Tibial artery (tissue), 4 donors: ENCODE data around the gene PTPRN2.

ENCODE experiments used
- DNase-seq, 2 donors: peaks; one replicate each; pipeline ENCODE4 v3.0.0-alpha.2; 2019
- H3K27ac ChIP-seq, 2 donors: fragments of 200-600 bp; sonication (generic) in 1 of 2; 1 replicate in 1 of 2; 2 replicates in 1 of 2; pipeline ENCODE4 v1.5.1; 2018 to 2019; ENCODE audit warnings: mild to moderate bottlenecking in 1 of 2
- H3K27me3 ChIP-seq, 2 donors: fragments of 200-600 bp; sonication (generic) in 1 of 2; one replicate each; pipeline versions ENCODE4 v1.5.1 to v1.6.0; 2016 to 2019
- H3K36me3 ChIP-seq, 3 donors: fragments of 200-600 bp; sonication (generic) in 2 of 3; one replicate each; pipeline ENCODE4 v1.5.1; 2016 to 2019; ENCODE audit warnings: mild to moderate bottlenecking in 2 of 3
- H3K4me1 ChIP-seq, 4 donors: fragments of 200-600 bp; sonication (generic) in 2 of 4; 1 replicate in 3 of 4; 2 replicates in 1 of 4; pipeline ENCODE4 v1.5.1; 2016 to 2019
- H3K4me3 ChIP-seq, 2 donors: fragments of 200-600 bp; sonication (generic) in 1 of 2; 1 replicate in 1 of 2; 2 replicates in 1 of 2; pipeline ENCODE4 v1.5.1; 2018 to 2019; ENCODE audit warnings: mild to moderate bottlenecking in 2 of 2
- H3K9me3 ChIP-seq, 3 donors: fragments of 200-600 bp; sonication (generic) in 1 of 3; one replicate each; pipeline ENCODE4 v1.5.1; 2016 to 2019
- CTCF ChIP-seq, 2 experiments: fragments of 200-600 bp in 1 of 2; fragments of 450-650 bp in 1 of 2; IDR thresholded peaks; one replicate each; pipeline ENCODE4 v1.5.1; 2017 to 2019; ENCODE audit warnings: antibody characterized with exemption in 2 of 2, mild to moderate bottlenecking in 1 of 2, moderate library complexity in 1 of 2
- intact Hi-C: fragments of 100-400 bp; cut with DNase I; formaldehyde crosslinking; loops from one replicate; pipeline ENCODE4 v1.15.0; 2023; ENCODE audit warnings: low total_unique reads

Gene PTPRN2

GRCh38 chr7:157928171-157928794, 659.3 kb downstream of the PTPRN2 start:
- DNase-seq = no peak
- peaks cover 0 to 7% of the 10 kb centered on the region in 2 donors for H3K27me3 ChIP-seq
- peaks cover 0 to 6% (median 2%) of the 10 kb centered on the region in 3 donors for H3K9me3 ChIP-seq
- no peak for TF ChIP-seq CTCF (IDR thresholded peaks at IDR 0.05)
- no peaks in the 10 kb centered on the region for H3K36me3 ChIP-seq
- no peak overlapping the region for H3K27ac ChIP-seq
- intact Hi-C loops = no loop called here
- H3K4me1 ChIP-seq = no peaks in the 10 kb centered on the region
- no peak overlapping the region for H3K4me3 ChIP-seq

- Histone ChIP-seq H3K27me3 (peaks cover 0 to 7% of the 10 kb centered on the region in 2 donors), H3K36me3 (no peaks in the 10 kb centered on the region), H3K4me1 (no peaks in the 10 kb centered on the region), H3K27ac (no peak overlapping the region), H3K4me3 (no peak overlapping the region), H3K9me3 (peaks cover 0 to 2% (median 0%) of the 10 kb centered on the region in 3 donors)
- no peak for DNase-seq
- intact Hi-C loops = no loop called here
- no peak for TF ChIP-seq CTCF (IDR thresholded peaks at IDR 0.05)
Measured at GRCh38 chr7:157927313-157927925, 660.2 kb downstream of the PTPRN2 start.

GRCh38 chr7:157926521-157927150, 661.0 kb downstream of the PTPRN2 start:
- intact Hi-C loops = no loop called here
- DNase-seq = no peak
- no peak for TF ChIP-seq CTCF (IDR thresholded peaks at IDR 0.05)

GRCh38 chr7:157926107-157926506, 661.5 kb downstream of the PTPRN2 start:
- Histone ChIP-seq H3K27me3 (peaks cover 0 to 7% of the 10 kb centered on the region in 2 donors), H3K4me1 (no peaks in the 10 kb centered on the region), H3K4me3 (no peak overlapping the region), H3K27ac (no peak overlapping the region), H3K36me3 (no peaks in the 10 kb centered on the region), H3K9me3 (peaks cover 0 to 3% (median 0%) of the 10 kb centered on the region in 3 donors)
- TF ChIP-seq CTCF (IDR thresholded peaks at IDR 0.05) = no peak
- intact Hi-C loops = no loop called here
- no peak for DNase-seq

More at GRCh38 chr7:157926521-157927150, 661.0 kb downstream of the PTPRN2 start:
- Histone ChIP-seq H3K4me1 (no peaks in the 10 kb centered on the region), H3K9me3 (peaks cover 0 to 1% (median 0%) of the 10 kb centered on the region in 3 donors), H3K27me3 (peaks cover 0 to 7% of the 10 kb centered on the region in 2 donors), H3K27ac (no peak overlapping the region), H3K36me3 (no peaks in the 10 kb centered on the region), H3K4me3 (no peak overlapping the region)

GRCh38 chr7:157925383-157925875, 662.2 kb downstream of the PTPRN2 start:
- no peak for TF ChIP-seq CTCF (IDR thresholded peaks at IDR 0.05)
- intact Hi-C loops = no loop called here
- DNase-seq = no peak
- no peaks in the 10 kb centered on the region for H3K4me1 ChIP-seq
- H3K9me3 ChIP-seq = peaks cover 0 to 3% (median 0%) of the 10 kb centered on the region in 3 donors
- H3K27me3 ChIP-seq = peaks cover 0 to 7% of the 10 kb centered on the region in 2 donors
- no peak overlapping the region for H3K27ac ChIP-seq
- no peak overlapping the region for H3K4me3 ChIP-seq
- no peaks in the 10 kb centered on the region for H3K36me3 ChIP-seq
